HepG2 (cell line): ENCODE results near the gene LRRC3C. TPM values are rescaled to one million over a fixed set of nuclear protein-coding genes. Genes with fewer than 3 reads are reported as not detected.
A peak's percentile ranks its signal among the peaks of the same experiment; 100 is the strongest.

Experiments used
- ARID2 ChIP-seq: sonication (generic); formaldehyde crosslinking; IDR thresholded peaks from 2 replicates; pipeline ENCODE4 v1.8.1; 2022; ENCODE audit warnings: mild to moderate bottlenecking, missing genetic modification reagents, borderline replicate concordance
- DNMT3B ChIP-seq: conservative IDR thresholded peaks from 2 replicates; pipeline ENCODE4 v1.6.1; 2016; ENCODE audit warnings: missing biosample characterization, control low read depth
- MTA3 ChIP-seq: sonication (generic); formaldehyde crosslinking; IDR thresholded peaks from 2 replicates; pipeline ENCODE4 v1.4.0; 2020; ENCODE audit warnings: missing genetic modification reagents
- NCOA5 ChIP-seq: sonication (generic); formaldehyde crosslinking; IDR thresholded peaks from 2 replicates; pipeline ENCODE4 v1.4.0; 2020; ENCODE audit warnings: missing genetic modification reagents
- PHF5A ChIP-seq: IDR thresholded peaks from one replicate; pipeline ENCODE4 v1.6.1; 2018; ENCODE audit warnings: low read depth, missing genetic modification reagents; ENCODE audit not compliant: unreplicated experiment
- RBM22 ChIP-seq: fragments of 200-400 bp; formaldehyde crosslinking; optimal IDR thresholded peaks from 2 replicates; pipeline ENCODE3; 2017; ENCODE audit warnings: mild to moderate bottlenecking, low read length, moderate library complexity
- YY1 ChIP-seq: IDR thresholded peaks from 2 replicates; pipeline ENCODE4 v1.6.1; 2011; ENCODE audit warnings: low read length, low read depth, moderate library complexity, mild to moderate bottlenecking; ENCODE audit not compliant: insufficient read depth, insufficient replicate concordance
- ZFP36L1 ChIP-seq: sonication (generic); formaldehyde crosslinking; IDR thresholded peaks from 2 replicates; pipeline ENCODE4 v1.8.0; 2022; ENCODE audit warnings: mild to moderate bottlenecking, missing genetic modification reagents, moderate library complexity
- ZNF24 ChIP-seq: fragments of 450-650 bp; IDR thresholded peaks from 2 replicates; pipeline ENCODE4 v1.6.1; 2017; ENCODE audit warnings: antibody characterized with exemption, mild to moderate bottlenecking
- ZNF256 ChIP-seq: sonication (generic); formaldehyde crosslinking; conservative IDR thresholded peaks from 2 replicates; pipeline ENCODE4 v1.4.0; 2020; ENCODE audit warnings: missing genetic modification reagents
- ZNF577 ChIP-seq: sonication (generic); formaldehyde crosslinking; IDR thresholded peaks from 2 replicates; pipeline ENCODE4 v1.4.0; 2020; ENCODE audit warnings: mild to moderate bottlenecking, low read depth, missing genetic modification reagents, borderline replicate concordance
- ZNF747 ChIP-seq: sonication (generic); formaldehyde crosslinking; IDR thresholded peaks from 2 replicates; pipeline ENCODE4 v1.8.1; 2023; ENCODE audit warnings: missing genetic modification reagents, mild to moderate bottlenecking, borderline replicate concordance
- ZNF891 ChIP-seq: sonication (generic); formaldehyde crosslinking; IDR thresholded peaks from 2 replicates; pipeline ENCODE4 v1.5.0; 2020; ENCODE audit warnings: mild to moderate bottlenecking, missing genetic modification reagents
- ZSCAN25 ChIP-seq: sonication (generic); formaldehyde crosslinking; IDR thresholded peaks from 2 replicates; pipeline ENCODE4 v1.8.0; 2022; ENCODE audit warnings: mild to moderate bottlenecking, missing genetic modification reagents
- polyA plus RNA-seq, 8 experiments: library from polyadenylated mRNA; depleted of rRNA in 3 of 8; stranded (reverse) in 7 of 8; unstranded in 1 of 8; fragments of >200 nt; fragmentation: Illumina TruSeq in 4 of 8; extraction: Trizol in 4 of 8; gene quantifications; 2 replicates each; pipeline versions ENCODE4 v1.2.1 to v1.2.3, GENCODE V29; 2011 to 2016; ENCODE audit warnings: low read depth in 4 of 8, missing spikeins in 1 of 8, mixed read lengths in 1 of 8; ENCODE audit not compliant: insufficient read depth in 1 of 8
- total RNA-seq, 5 experiments: library from RNA; depleted of rRNA; stranded (reverse); fragments of >200 nt; fragmentation: Illumina TruSeq; extraction: Trizol; gene quantifications; 2 replicates each; pipeline ENCODE4 v1.2.3, GENCODE V29; 2016; ENCODE audit warnings: low read depth in 1 of 5
- TF ChIP-seq, protein P1 (sequence below): sonication (generic); formaldehyde crosslinking; IDR thresholded peaks from 2 replicates; pipeline ENCODE4 v1.5.0; 2020; ENCODE audit warnings: missing genetic modification reagents
- TF ChIP-seq, protein P2 (sequence below): IDR thresholded peaks from 2 replicates; pipeline ENCODE4 v1.6.1; 2016; ENCODE audit warnings: missing biosample characterization, missing genetic modification reagents, low read depth
- TF ChIP-seq, protein P3 (sequence below): sonication (generic); formaldehyde crosslinking; IDR thresholded peaks from 2 replicates; pipeline ENCODE4 v1.5.0; 2020; ENCODE audit warnings: mild to moderate bottlenecking, missing genetic modification reagents
- TF ChIP-seq, protein P4 (sequence below): sonication (generic); formaldehyde crosslinking; conservative IDR thresholded peaks from 2 replicates; pipeline ENCODE4 v1.8.0; 2022; ENCODE audit warnings: low read depth, missing genetic modification reagents
- TF ChIP-seq, protein P5 (sequence below): conservative IDR thresholded peaks from 2 replicates; pipeline ENCODE4 v1.6.1; 2018; ENCODE audit warnings: missing genetic modification reagents
- TF ChIP-seq, protein P6 (sequence below): sonication (generic); formaldehyde crosslinking; conservative IDR thresholded peaks from 2 replicates; pipeline ENCODE4 v1.4.0; 2020; ENCODE audit warnings: missing genetic modification reagents

Gene LRRC3C
- total and polyA plus RNA-seq, 2 of the 13 experiments (the other 11 are each of a cell fraction or from before 2014, with no cell fraction given) = 0.17 TPM; not detected in 1

DNA sequence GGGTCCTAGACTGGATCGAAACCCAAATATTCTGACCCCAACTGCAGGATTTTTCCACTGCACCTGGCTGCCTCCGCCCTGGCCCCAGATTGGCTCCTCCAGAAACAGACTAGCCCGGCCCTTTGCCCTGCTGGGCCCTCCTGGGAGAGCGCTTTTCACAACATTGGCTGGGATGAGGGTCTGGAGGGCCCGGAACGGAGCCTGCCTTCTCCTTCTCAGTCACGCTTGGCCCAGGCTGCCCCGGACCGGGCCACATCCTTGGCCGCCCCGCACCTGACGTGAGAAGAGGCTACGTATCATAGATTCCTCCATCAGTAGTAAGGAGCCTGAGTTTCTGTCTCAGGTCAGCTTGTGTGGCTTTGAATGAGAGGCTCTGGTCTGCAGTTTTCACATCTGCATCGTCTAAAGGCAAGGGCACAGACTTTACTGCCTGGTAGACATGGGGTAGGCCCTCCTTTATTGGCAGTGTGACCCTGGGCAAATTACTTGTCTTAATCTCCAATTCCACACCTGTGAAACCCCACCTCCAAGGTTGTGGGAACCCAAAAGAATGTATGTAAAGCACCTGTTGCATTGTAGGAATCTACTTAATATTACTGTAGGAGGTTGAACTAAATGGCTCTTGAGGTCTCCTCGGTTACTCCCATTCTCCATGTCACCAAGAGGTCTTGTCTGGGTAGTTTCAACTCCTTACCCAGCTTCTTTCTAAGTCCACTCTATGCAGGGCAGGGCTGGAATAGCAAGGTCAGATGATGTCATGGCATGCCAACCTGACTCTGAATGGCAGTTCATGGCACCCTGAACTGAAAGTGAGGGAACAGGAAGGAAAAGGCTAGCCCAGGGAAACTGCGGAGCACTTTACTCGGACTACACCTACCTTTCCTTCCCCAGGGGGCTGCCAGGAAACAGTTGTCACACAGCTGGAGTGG, 661 bp downstream of the LRRC3C start (continued):
- TF ChIP-seq, protein P1, sequence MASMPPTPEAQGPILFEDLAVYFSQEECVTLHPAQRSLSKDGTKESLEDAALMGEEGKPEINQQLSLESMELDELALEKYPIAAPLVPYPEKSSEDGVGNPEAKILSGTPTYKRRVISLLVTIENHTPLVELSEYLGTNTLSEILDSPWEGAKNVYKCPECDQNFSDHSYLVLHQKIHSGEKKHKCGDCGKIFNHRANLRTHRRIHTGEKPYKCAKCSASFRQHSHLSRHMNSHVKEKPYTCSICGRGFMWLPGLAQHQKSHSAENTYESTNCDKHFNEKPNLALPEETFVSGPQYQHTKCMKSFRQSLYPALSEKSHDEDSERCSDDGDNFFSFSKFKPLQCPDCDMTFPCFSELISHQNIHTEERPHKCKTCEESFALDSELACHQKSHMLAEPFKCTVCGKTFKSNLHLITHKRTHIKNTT = no peak
- TF ChIP-seq ARID2 (CRISPR knock-in tag) (peak; percentile 91; the same call in 1 of the 2 replicates), RBM22 (no peak), ZNF24 (no peak), MTA3 (CRISPR knock-in tag) (no peak), DNMT3B (no peak), ZNF747 (CRISPR knock-in tag) (no peak), ZSCAN25 (CRISPR knock-in tag) (no peak), ZNF577 (CRISPR knock-in tag) (no peak), ZFP36L1 (CRISPR knock-in tag) (peak; percentile 72; the same call in 1 of the 2 replicates), ZNF256 (CRISPR knock-in tag) (no peak), PHF5A (no peak), YY1 (no peak), ZNF891 (CRISPR knock-in tag) (no peak; the same call in 1 of the 2 replicates), NCOA5 (no peak)
- TF ChIP-seq, protein P2, sequence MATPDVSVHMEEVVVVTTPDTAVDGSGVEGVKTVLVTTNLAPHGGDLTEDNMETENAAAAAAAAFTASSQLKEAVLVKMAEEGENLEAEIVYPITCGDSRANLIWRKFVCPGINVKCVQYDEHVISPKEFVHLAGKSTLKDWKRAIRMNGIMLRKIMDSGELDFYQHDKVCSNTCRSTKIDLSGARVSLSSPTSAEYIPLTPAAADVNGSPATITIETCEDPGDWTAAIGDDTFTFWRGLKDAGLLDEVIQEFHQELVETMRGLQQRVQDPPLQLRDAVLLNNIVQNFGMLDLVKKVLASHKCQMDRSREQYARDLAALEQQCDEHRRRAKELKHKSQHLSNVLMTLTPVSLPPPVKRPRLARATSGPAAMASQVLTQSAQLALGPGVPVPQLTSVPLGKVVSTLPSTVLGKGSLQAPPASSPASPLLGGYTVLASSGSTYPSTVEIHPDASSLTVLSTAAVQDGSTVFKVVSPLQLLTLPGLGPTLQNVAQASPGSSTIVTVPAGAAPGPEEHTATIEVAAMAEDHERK (CRISPR knock-in tag) = no peak
- TF ChIP-seq, protein P3, sequence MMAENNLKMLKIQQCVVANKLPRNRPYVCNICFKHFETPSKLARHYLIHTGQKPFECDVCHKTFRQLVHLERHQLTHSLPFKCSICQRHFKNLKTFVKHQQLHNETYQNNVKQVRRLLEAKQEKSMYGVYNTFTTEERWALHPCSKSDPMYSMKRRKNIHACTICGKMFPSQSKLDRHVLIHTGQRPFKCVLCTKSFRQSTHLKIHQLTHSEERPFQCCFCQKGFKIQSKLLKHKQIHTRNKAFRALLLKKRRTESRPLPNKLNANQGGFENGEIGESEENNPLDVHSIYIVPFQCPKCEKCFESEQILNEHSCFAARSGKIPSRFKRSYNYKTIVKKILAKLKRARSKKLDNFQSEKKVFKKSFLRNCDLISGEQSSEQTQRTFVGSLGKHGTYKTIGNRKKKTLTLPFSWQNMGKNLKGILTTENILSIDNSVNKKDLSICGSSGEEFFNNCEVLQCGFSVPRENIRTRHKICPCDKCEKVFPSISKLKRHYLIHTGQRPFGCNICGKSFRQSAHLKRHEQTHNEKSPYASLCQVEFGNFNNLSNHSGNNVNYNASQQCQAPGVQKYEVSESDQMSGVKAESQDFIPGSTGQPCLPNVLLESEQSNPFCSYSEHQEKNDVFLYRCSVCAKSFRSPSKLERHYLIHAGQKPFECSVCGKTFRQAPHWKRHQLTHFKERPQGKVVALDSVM (CRISPR knock-in tag) = no peak
- TF ChIP-seq, protein P4, sequence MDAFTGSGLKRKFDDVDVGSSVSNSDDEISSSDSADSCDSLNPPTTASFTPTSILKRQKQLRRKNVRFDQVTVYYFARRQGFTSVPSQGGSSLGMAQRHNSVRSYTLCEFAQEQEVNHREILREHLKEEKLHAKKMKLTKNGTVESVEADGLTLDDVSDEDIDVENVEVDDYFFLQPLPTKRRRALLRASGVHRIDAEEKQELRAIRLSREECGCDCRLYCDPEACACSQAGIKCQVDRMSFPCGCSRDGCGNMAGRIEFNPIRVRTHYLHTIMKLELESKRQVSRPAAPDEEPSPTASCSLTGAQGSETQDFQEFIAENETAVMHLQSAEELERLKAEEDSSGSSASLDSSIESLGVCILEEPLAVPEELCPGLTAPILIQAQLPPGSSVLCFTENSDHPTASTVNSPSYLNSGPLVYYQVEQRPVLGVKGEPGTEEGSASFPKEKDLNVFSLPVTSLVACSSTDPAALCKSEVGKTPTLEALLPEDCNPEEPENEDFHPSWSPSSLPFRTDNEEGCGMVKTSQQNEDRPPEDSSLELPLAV = no peak
- TF ChIP-seq, protein P5, sequence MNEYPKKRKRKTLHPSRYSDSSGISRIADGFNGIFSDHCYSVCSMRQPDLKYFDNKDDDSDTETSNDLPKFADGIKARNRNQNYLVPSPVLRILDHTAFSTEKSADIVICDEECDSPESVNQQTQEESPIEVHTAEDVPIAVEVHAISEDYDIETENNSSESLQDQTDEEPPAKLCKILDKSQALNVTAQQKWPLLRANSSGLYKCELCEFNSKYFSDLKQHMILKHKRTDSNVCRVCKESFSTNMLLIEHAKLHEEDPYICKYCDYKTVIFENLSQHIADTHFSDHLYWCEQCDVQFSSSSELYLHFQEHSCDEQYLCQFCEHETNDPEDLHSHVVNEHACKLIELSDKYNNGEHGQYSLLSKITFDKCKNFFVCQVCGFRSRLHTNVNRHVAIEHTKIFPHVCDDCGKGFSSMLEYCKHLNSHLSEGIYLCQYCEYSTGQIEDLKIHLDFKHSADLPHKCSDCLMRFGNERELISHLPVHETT (CRISPR knock-in tag) = no peak
- TF ChIP-seq, protein P6, sequence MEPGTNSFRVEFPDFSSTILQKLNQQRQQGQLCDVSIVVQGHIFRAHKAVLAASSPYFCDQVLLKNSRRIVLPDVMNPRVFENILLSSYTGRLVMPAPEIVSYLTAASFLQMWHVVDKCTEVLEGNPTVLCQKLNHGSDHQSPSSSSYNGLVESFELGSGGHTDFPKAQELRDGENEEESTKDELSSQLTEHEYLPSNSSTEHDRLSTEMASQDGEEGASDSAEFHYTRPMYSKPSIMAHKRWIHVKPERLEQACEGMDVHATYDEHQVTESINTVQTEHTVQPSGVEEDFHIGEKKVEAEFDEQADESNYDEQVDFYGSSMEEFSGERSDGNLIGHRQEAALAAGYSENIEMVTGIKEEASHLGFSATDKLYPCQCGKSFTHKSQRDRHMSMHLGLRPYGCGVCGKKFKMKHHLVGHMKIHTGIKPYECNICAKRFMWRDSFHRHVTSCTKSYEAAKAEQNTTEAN (CRISPR knock-in tag) = no peak
